Parathyroid adenoma (tissue), 2 donors: ENCODE measurements around the gene FBXW11.

ENCODE experiments used
- H2AFZ ChIP-seq: fragments of 300-600 bp; sonication (generic); one replicate; pipeline ENCODE4 v1.7.0; 2017; ENCODE audit warnings: antibody characterized with exemption, mild to moderate bottlenecking
- H3K27ac ChIP-seq: fragments of 300-600 bp; sonication (generic); one replicate; pipeline ENCODE4 v1.7.0; 2017
- H3K27me3 ChIP-seq: fragments of 300-600 bp; sonication (generic); one replicate; pipeline ENCODE4 v1.7.0; 2017; ENCODE audit warnings: low read length; ENCODE audit not compliant: control insufficient read depth, insufficient read depth
- H3K36me3 ChIP-seq: fragments of 300-600 bp; sonication (generic); one replicate; pipeline ENCODE4 v1.7.0; 2017; ENCODE audit warnings: low read length; ENCODE audit not compliant: control insufficient read depth, insufficient read depth
- H3K4me1 ChIP-seq: fragments of 300-600 bp; sonication (generic); one replicate; pipeline ENCODE4 v1.7.0; 2017; ENCODE audit warnings: control low read depth
- H3K4me2 ChIP-seq: fragments of 300-600 bp; sonication (generic); one replicate; pipeline ENCODE4 v1.7.0; 2017; ENCODE audit warnings: low read length
- H3K4me3 ChIP-seq: fragments of 300-600 bp; sonication (generic); one replicate; pipeline ENCODE4 v1.7.0; 2017; ENCODE audit warnings: low read depth, low read length
- H3K79me2 ChIP-seq: fragments of 300-600 bp; sonication (generic); one replicate; pipeline ENCODE4 v1.7.0; 2017; ENCODE audit warnings: control low read depth
- H3K9ac ChIP-seq: fragments of 300-600 bp; sonication (generic); one replicate; pipeline ENCODE4 v1.7.0; 2017; ENCODE audit warnings: mild to moderate bottlenecking
- H3K9me3 ChIP-seq: fragments of 300-600 bp; sonication (generic); one replicate; pipeline ENCODE4 v1.7.0; 2017; ENCODE audit warnings: low read length; ENCODE audit not compliant: control insufficient read depth
- TF ChIP-seq, protein P1 (sequence below): fragments of 300-600 bp; sonication (generic); IDR thresholded peaks from one replicate; pipeline ENCODE4 v1.7.0; 2017; ENCODE audit warnings: antibody characterized with exemption, mild to moderate bottlenecking
- donor health status: primary hyperparathyroidism.

FBXW11 gene

DNA sequence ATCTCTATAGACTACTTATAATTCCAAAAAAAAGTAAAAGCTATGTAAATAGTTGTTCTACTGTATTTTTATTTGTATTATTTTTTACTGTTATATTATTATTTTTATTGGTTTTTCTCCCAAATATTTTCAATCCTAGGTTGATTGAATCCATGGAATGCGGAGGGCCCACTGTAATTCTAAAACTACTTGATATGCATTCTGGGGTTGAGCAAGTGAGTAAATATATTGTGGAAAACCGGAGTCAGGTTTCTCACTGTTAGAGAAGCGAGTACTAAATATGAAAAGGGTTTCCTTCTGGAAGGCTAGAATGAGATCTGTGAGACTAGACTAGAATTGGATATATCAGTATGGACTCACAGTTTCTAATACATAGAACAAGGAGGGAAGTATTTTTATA, 66.5 kb downstream of the FBXW11 start:
- no peak overlapping the region for H2AFZ ChIP-seq
- TF ChIP-seq, protein P1, sequence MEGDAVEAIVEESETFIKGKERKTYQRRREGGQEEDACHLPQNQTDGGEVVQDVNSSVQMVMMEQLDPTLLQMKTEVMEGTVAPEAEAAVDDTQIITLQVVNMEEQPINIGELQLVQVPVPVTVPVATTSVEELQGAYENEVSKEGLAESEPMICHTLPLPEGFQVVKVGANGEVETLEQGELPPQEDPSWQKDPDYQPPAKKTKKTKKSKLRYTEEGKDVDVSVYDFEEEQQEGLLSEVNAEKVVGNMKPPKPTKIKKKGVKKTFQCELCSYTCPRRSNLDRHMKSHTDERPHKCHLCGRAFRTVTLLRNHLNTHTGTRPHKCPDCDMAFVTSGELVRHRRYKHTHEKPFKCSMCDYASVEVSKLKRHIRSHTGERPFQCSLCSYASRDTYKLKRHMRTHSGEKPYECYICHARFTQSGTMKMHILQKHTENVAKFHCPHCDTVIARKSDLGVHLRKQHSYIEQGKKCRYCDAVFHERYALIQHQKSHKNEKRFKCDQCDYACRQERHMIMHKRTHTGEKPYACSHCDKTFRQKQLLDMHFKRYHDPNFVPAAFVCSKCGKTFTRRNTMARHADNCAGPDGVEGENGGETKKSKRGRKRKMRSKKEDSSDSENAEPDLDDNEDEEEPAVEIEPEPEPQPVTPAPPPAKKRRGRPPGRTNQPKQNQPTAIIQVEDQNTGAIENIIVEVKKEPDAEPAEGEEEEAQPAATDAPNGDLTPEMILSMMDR = no peak
- H3K27me3 ChIP-seq = no peaks in the 10 kb centered on the region
- no peaks in the 10 kb centered on the region for H3K9me3 ChIP-seq
- peaks cover 23% of the 10 kb centered on the region for H3K79me2 ChIP-seq
- H3K4me3 ChIP-seq = no peak overlapping the region
- H3K36me3 ChIP-seq = no peaks in the 10 kb centered on the region
- H3K4me2 ChIP-seq = no peak overlapping the region
- no peak overlapping the region for H3K27ac ChIP-seq
- H3K4me1 ChIP-seq = peaks cover 3% of the 10 kb centered on the region
- no peak overlapping the region for H3K9ac ChIP-seq

DNA sequence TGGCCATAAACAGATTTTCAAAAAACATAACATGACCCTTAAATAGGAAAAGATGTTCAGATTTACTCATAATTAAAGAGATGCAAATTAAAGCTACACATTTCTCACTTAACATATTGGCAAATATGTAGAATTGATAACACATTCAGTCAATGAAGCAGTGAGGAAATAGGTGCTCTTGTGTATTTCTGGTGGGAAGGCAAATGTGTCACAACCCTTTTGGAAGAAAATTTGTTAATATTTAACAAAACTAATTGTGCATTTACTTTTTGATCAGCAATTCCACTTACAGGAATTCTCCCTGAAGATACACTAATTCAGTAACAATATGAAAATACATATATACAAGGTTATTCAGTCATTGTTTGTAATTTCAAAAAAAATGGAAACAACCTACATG, 68.1 kb downstream of the FBXW11 start:
- Histone ChIP-seq H3K36me3 (no peaks in the 10 kb centered on the region), H3K27ac (no peak overlapping the region), H2AFZ (no peak overlapping the region), H3K4me2 (no peak overlapping the region), H3K4me3 (no peak overlapping the region), H3K9ac (no peak overlapping the region), H3K9me3 (no peaks in the 10 kb centered on the region), H3K79me2 (peaks cover 29% of the 10 kb centered on the region), H3K27me3 (no peaks in the 10 kb centered on the region), H3K4me1 (no peaks in the 10 kb centered on the region)
- TF ChIP-seq, protein P1 = no peak

DNA sequence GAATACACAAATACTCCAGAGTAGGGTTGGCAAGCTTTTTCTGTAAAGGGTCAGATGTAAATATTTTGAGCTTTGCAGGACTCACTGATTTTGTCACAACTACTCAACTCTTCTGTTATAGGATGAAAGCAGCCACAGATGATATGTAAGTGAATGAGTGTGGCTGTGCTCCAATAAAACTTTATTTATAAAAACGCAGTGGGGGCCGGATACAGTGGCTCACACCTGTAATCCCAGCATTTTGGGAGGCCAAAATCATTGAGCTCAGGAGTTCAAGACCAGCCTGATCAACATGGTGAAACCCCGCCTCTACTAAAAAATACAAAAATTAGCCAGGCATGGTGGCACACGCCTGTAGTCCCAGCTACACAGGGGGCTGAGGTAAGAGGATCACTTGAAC, 69.1 kb downstream of the FBXW11 start:
- Histone ChIP-seq H3K9ac (no peak overlapping the region), H3K4me1 (no peaks in the 10 kb centered on the region), H2AFZ (no peak overlapping the region), H3K36me3 (no peaks in the 10 kb centered on the region), H3K4me2 (no peak overlapping the region), H3K4me3 (no peak overlapping the region), H3K27me3 (no peaks in the 10 kb centered on the region), H3K79me2 (peaks cover 26% of the 10 kb centered on the region), H3K9me3 (no peaks in the 10 kb centered on the region), H3K27ac (no peak overlapping the region)
- TF ChIP-seq, protein P1 = no peak

DNA sequence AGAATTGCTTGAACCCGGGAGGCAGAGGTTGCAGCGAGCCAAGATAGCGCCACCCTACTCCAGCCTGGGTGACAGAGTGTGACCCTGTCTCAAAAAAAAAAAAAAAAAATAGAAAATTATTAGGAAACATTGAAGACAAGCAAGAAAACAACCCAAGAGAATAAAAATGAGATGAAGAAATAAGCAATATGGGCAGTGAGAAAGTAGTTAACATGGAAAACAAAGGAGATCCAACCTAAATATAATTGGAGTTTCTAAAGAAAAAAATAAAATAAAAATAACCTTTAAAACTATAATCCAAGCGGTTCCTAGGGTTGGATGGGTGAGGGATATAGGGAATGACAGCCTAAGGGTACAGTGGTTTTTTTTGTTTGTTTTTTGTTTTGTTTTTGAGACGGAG, 71.9 kb downstream of the FBXW11 start:
- no peak overlapping the region for H3K4me2 ChIP-seq
- H3K79me2 ChIP-seq = peaks cover 29% of the 10 kb centered on the region
- H3K4me1 ChIP-seq = no peaks in the 10 kb centered on the region
- H3K4me3 ChIP-seq = no peak overlapping the region
- no peak overlapping the region for H3K27ac ChIP-seq
- H3K27me3 ChIP-seq = no peaks in the 10 kb centered on the region
- no peak overlapping the region for H3K9ac ChIP-seq
- TF ChIP-seq, protein P1 = no peak
- no peaks in the 10 kb centered on the region for H3K9me3 ChIP-seq
- no peaks in the 10 kb centered on the region for H3K36me3 ChIP-seq
- H2AFZ ChIP-seq = no peak overlapping the region

DNA sequence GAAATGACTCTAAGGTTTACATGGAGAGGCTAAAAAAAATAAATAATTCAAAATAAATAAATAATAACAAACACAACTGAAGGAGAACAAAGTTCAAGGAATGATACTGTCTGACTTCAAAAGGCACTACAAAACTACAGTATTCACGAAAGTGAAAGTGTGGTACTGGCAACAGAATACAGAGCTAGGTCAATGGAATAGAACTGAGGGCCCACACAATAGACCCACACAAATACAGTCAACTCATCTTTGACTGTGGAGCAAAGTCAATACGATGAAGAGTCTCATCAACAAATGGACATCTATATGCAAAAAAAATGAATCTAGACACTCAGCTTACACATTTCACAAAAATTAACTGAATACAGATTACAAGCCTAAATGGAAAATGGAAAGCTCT, 75.3 kb downstream of the FBXW11 start:
- Histone ChIP-seq H3K4me1 (no peaks in the 10 kb centered on the region), H3K79me2 (peaks cover 36% of the 10 kb centered on the region), H3K9me3 (no peaks in the 10 kb centered on the region), H3K4me2 (no peak overlapping the region), H2AFZ (no peak overlapping the region), H3K27me3 (no peaks in the 10 kb centered on the region), H3K9ac (no peak overlapping the region), H3K36me3 (no peaks in the 10 kb centered on the region), H3K4me3 (no peak overlapping the region), H3K27ac (no peak overlapping the region)
- TF ChIP-seq, protein P1 = no peak
